Lower leg skin (tissue), 4 donors: ENCODE data around the gene MAGEL2. TPM values are rescaled to one million over a fixed set of nuclear protein-coding genes. Genes with fewer than 3 reads are reported as not detected.

Source experiments
- DNase-seq, 2 donors: peaks; one replicate each; pipeline ENCODE4 v3.0.0-alpha.2; 2019; ENCODE audit warnings: low spot score in 2 of 2
- H3K4me3 ChIP-seq: fragments of 200-600 bp; sonication (generic); 2 replicates; pipeline ENCODE4 v1.5.1; 2017; ENCODE audit warnings: mild to moderate bottlenecking, low read depth; ENCODE audit not compliant: poor library complexity, severe bottlenecking
- POLR2A ChIP-seq, 2 donors: fragments of 450-650 bp; IDR thresholded peaks; one replicate each; pipeline ENCODE4 v1.6.1; 2016 to 2017; ENCODE audit warnings: antibody characterized with exemption in 2 of 2, mild to moderate bottlenecking in 1 of 2, moderate library complexity in 1 of 2
- WGBS, 2 donors: methylation state at CpG; one replicate each; pipeline ENCODE4 v1.1.5; 2018; 5-methylcytosine and 5-hydroxymethylcytosine counted together
- intact Hi-C: fragments of 100-400 bp; cut with DNase I; formaldehyde crosslinking; loops from one replicate; pipeline ENCODE4 v1.15.0; 2023; ENCODE audit warnings: low total_unique reads
- total RNA-seq, 4 donors: library from RNA; depleted of rRNA; stranded (reverse); fragments of >200 nt; gene quantifications; one replicate each; pipeline ENCODE4 v1.1.0, GENCODE V29; 2016
- TF ChIP-seq, protein P1 (sequence below), 3 donors: fragments of 450-650 bp; IDR thresholded peaks; one replicate each; pipeline ENCODE4 v1.5.1; 2016; ENCODE audit warnings: antibody characterized with exemption in 3 of 3, mild to moderate bottlenecking in 3 of 3, moderate library complexity in 2 of 3

The MAGEL2 gene
- total RNA-seq, 4 donors from 2014 or later = 0.06 TPM; not detected in 3

DNA sequence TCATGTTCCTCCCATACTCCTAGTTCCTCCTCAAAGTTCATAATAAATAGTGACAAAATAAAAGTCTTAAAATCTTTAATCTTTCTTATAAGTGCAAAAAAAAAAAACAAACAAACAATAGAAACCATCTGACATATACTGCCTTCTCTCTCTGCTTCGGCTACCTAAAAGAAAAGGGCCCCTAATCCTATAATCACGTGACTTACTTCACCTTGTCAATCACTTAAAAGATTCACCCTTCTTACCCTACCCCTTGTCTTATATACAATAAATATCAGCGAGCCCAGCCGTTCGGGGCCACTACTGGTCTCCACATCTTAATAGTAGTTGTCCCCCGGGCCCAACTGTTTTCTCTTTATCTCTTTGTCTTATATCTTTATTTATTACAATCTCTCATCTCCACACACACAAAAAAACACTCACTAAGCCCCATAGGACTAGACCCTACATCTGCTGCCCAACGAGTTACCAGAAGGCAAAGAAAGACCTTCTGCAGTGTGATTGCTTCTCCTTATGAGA is 53.4 kb downstream of the MAGEL2 start:
- no peak overlapping the region for H3K4me3 ChIP-seq
- no peak for TF ChIP-seq POLR2A (IDR thresholded peaks at IDR 0.05)
- TF ChIP-seq, protein P1, sequence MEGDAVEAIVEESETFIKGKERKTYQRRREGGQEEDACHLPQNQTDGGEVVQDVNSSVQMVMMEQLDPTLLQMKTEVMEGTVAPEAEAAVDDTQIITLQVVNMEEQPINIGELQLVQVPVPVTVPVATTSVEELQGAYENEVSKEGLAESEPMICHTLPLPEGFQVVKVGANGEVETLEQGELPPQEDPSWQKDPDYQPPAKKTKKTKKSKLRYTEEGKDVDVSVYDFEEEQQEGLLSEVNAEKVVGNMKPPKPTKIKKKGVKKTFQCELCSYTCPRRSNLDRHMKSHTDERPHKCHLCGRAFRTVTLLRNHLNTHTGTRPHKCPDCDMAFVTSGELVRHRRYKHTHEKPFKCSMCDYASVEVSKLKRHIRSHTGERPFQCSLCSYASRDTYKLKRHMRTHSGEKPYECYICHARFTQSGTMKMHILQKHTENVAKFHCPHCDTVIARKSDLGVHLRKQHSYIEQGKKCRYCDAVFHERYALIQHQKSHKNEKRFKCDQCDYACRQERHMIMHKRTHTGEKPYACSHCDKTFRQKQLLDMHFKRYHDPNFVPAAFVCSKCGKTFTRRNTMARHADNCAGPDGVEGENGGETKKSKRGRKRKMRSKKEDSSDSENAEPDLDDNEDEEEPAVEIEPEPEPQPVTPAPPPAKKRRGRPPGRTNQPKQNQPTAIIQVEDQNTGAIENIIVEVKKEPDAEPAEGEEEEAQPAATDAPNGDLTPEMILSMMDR (IDR thresholded peaks at IDR 0.05) = no peak
- DNase-seq = no peak
- 76 to 78% methylated on average over 7 of the region's 7 CpGs for WGBS, 2 donors
- intact Hi-C loops = no loop called here

Other genes with a start within 250 kb of the MAGEL2 start
- not detected for gene GOLGA6L2, start 200.6 kb downstream of the MAGEL2 start, total RNA-seq
- gene MKRN3, start 82.2 kb downstream of the MAGEL2 start, total RNA-seq = under 1 TPM in 2 of 4 donors, not detected in 2; 0.15 to 0.81 TPM
- 10 to 100 TPM in 2 of 4 donors, 1 to 10 TPM in 2; 5.6 to 28.3 (median 10.4) TPM for gene NDN, start 39.4 kb upstream of the MAGEL2 start, total RNA-seq